ENCODE results near the gene CDH13.

CDH13 gene

DNA sequence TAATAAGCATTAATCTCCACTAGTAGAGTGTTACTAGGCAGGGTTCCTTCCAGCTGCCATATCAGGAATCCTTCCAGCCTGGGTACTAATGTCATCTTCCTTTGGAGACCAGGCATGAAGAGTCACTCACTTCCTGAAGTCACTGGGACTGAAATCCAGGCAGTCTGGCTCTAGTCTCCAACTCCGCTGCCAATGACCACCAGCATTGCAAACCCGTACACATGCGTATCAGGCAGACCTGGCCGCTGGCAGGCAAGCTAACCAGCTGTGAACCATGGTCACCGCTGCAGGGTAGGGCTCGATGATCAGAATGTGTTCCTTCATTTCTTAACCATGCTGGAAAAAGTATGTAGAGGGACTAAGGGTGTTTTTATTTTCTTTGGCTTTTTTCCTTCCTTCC lies 255.5 kb downstream of the CDH13 start:
- TF ChIP-seq ZFX (IDR thresholded peaks at IDR 0.05) = no peak
- TF ChIP-seq, protein P1, sequence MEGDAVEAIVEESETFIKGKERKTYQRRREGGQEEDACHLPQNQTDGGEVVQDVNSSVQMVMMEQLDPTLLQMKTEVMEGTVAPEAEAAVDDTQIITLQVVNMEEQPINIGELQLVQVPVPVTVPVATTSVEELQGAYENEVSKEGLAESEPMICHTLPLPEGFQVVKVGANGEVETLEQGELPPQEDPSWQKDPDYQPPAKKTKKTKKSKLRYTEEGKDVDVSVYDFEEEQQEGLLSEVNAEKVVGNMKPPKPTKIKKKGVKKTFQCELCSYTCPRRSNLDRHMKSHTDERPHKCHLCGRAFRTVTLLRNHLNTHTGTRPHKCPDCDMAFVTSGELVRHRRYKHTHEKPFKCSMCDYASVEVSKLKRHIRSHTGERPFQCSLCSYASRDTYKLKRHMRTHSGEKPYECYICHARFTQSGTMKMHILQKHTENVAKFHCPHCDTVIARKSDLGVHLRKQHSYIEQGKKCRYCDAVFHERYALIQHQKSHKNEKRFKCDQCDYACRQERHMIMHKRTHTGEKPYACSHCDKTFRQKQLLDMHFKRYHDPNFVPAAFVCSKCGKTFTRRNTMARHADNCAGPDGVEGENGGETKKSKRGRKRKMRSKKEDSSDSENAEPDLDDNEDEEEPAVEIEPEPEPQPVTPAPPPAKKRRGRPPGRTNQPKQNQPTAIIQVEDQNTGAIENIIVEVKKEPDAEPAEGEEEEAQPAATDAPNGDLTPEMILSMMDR (conservative IDR thresholded peaks at IDR 0.05) = no peak
- no peak overlapping the region for H3K27ac ChIP-seq

DNA sequence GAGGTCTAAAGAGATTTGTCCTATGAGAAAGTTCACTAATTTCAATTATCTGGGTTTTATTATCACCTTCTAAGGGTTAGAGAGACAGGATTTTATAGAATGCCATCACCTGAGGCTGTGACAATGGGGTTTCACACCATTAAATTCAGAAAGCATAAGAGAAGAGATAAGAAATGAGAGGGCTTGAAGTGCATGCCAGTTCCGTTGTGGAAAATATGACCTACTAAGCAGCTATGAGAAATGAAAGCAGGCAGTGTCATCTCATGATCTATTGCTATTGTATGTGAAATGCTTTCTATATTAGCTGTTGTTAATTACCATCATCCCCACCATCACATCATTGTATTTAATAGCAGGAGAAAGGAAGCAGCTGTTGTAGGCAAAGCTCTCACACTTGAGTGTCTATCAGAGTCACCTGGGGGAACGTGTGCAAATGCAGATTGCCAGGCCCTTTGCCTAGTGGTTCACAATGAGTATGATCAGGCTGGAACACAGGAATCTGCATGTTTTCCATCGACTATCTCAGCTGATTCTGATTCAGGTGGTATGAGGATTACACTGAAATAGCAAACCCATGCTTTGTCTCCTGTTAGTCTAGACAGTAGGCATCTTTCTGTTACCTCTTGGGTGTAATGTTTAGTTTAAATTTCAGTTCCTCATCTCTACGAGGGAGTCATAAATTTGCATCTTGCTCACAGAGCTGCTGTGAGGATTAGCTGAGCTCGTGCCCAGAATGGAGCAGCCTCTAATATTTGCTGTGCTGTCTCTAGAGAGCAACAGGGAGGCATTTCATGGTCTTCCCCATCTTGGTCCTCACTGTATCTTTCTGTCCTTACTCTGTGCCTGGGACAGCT lies 256.4 kb downstream of the CDH13 start:
- TF ChIP-seq ZFX (IDR thresholded peaks at IDR 0.05) = no peak
- TF ChIP-seq, protein P1 (conservative IDR thresholded peaks at IDR 0.05) = no peak
- no peak overlapping the region for H3K27ac ChIP-seq

DNA sequence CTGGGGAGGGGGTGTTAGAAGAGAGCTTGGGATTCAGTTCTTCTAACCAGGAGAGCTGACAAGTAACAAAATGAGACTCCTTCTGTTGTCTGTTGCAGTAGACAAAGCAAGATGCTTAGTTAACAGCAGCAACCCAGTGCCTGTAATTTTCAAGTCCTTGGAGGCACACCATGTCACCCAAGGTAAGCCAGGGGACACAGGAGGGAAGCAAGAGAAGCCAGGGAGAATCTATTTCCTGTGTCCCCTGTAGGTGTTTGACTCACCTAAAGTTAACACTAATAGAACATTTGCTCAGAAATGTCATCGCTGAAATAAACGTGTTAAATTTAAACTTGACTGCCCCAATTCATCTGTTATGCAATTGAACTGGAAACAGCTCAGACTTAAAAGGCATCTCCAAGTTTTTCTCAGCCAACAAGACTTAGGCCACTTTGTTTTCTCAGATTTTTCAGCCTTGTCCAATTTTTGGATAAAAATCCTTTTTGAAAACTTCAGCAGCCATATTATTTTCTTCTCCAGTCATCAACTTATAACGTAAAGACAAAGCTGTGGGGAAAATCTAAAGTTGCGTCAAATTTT lies 257.6 kb downstream of the CDH13 start:
- TF ChIP-seq, protein P1 (conservative IDR thresholded peaks at IDR 0.05) = no peak
- no peak for TF ChIP-seq ZFX (IDR thresholded peaks at IDR 0.05)
- H3K27ac ChIP-seq = no peak overlapping the region

DNA sequence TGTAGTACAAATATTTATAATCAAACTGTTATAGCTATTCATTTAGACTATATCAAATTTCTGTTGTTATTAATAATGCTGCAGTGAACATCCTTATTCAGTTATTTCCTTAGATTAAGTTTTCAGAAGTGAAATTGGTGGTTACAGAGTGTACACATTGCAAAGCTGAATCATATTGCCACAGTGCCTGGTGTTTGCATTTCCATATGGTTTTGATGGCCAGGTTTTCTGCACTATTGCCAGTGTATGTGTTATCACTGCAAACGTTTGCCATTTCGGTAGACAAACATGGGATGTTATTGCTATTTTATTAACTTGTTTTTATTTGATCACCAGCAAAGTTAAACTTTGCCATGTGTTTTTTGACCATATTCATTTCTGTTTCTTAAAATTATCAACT lies 259.4 kb downstream of the CDH13 start:
- TF ChIP-seq, protein P1 (conservative IDR thresholded peaks at IDR 0.05) = no peak
- H3K27ac ChIP-seq = no peak overlapping the region

DNA sequence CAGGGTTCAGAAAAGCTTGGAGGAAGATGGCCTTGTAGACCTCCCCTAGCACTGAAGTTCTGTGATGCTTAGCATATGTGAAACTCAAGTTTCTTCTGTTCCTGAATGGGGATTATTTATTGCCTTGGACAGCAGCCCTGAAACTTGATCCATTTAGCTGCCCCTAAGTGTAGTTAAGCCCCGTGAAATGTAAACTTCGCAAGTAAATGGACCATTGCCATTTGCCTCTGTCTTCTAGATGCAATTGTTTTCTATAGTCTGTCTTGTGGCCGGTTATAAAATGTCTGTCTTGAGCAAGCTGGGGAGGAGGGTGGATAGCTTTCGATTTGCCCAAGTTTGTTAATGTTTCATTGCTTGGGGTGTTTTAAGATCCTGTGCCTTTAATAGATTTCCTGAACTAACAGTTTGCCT lies 261.8 kb downstream of the CDH13 start:
- TF ChIP-seq, protein P1 (conservative IDR thresholded peaks at IDR 0.05) = no peak
- no peak for TF ChIP-seq ZFX (IDR thresholded peaks at IDR 0.05)
- no peak overlapping the region for H3K27ac ChIP-seq

DNA sequence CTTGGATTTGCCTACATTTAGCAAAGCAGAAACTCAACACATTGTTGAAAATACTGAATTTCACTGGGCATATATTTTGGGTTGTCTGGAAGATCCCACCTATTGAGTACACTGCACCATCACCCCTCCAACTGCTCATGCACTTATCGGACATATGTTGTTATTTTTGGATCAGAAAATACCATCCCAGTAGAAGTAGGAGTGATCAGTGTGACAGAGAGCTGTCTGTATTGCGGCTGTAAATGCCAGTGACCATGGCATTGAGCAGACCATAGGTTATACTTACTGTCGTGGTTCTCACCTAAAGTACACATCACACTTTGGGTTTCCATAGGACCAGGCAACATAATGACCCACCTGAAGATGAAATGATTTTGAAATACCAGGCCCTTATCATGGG lies 264.7 kb downstream of the CDH13 start:
- no peak overlapping the region for H3K27ac ChIP-seq

DNA sequence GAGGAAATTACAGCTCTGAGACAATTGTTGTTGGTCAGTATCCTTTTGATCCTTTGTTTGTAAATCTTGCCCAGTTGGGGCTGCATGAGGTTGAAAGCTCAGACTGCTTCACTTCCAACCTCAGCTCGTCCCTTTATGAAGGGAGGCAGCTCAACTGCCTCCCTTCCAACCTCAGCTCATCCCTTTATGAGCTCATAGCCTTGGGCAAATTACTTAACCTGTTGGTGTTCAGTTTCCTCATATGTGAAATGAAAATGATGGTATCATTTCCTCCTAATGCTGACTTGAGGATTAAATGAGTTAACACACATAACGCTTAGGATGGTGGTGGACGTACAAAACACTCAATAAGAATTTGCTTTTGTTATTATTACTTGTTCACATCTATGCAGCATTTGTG lies 265.1 kb downstream of the CDH13 start:
- no peak overlapping the region for H3K27ac ChIP-seq
- TF ChIP-seq ZFX (IDR thresholded peaks at IDR 0.05) = no peak
- TF ChIP-seq, protein P1 (conservative IDR thresholded peaks at IDR 0.05) = no peak

More for the DNA sequence above, 264.7 kb downstream of the CDH13 start:
- TF ChIP-seq ZFX (IDR thresholded peaks at IDR 0.05) = no peak
- TF ChIP-seq, protein P1 (conservative IDR thresholded peaks at IDR 0.05) = no peak
